Keratinocyte (primary cell): ENCODE measurements around the gene SMARCA2.

Experiments
- EZH2 ChIP-seq: IDR thresholded peaks from one replicate; pipeline ENCODE4 v1.6.1; 2012; ENCODE audit warnings: inconsistent platforms, mild to moderate bottlenecking, low read length, moderate library complexity
- TF ChIP-seq, protein P1 (sequence below), 3 experiments: IDR thresholded peaks in 1 of 3; conservative IDR thresholded peaks in 1 of 3; optimal IDR thresholded peaks in 1 of 3; 2 replicates in 2 of 3; 3 replicates in 1 of 3; pipeline versions ENCODE3 to v1.5.1; 2011; ENCODE audit warnings: low read length in 3 of 3, mild to moderate bottlenecking in 3 of 3, moderate library complexity in 2 of 3, control low read depth in 1 of 3, inconsistent platforms in 1 of 3; ENCODE audit not compliant: insufficient read depth in 2 of 3; ENCODE audit errors: extremely low read depth in 1 of 3

DNA sequence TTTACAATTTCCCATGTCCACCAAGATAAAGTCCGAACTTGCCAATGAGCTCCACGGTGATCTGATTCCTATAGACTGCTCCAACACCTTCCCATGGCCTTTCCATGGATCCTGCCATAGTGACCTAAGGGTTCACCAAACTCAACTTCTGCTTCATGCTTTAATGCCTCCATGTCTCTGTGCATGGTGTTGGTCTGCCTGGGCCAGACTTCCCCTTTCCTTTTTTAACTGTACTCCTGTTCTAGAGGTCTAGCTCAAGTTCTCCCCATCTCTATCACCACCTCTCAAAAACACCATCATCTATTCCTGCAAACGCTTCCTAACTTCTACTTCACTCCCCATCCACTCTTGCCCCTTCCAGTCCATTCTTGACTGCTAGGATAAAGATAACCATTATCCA lies 14.8 kb upstream of the SMARCA2 start:
- TF ChIP-seq, protein P1, sequence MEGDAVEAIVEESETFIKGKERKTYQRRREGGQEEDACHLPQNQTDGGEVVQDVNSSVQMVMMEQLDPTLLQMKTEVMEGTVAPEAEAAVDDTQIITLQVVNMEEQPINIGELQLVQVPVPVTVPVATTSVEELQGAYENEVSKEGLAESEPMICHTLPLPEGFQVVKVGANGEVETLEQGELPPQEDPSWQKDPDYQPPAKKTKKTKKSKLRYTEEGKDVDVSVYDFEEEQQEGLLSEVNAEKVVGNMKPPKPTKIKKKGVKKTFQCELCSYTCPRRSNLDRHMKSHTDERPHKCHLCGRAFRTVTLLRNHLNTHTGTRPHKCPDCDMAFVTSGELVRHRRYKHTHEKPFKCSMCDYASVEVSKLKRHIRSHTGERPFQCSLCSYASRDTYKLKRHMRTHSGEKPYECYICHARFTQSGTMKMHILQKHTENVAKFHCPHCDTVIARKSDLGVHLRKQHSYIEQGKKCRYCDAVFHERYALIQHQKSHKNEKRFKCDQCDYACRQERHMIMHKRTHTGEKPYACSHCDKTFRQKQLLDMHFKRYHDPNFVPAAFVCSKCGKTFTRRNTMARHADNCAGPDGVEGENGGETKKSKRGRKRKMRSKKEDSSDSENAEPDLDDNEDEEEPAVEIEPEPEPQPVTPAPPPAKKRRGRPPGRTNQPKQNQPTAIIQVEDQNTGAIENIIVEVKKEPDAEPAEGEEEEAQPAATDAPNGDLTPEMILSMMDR (optimal IDR thresholded peaks at IDR 0.05 in 1 of 3, IDR thresholded peaks at IDR 0.05 in 1 of 3, conservative IDR thresholded peaks at IDR 0.05 in 1 of 3; ENCODE audit: extremely low read depth in 1 of 3, insufficient read depth in 2 of 3, low read length in 3 of 3): no peak
- TF ChIP-seq EZH2: no peak
